ENCODE data around the gene LCLAT1. TPM values are rescaled to one million over a fixed set of nuclear protein-coding genes. Genes with fewer than 3 reads are reported as not detected.
"Not testable (repeated sequence)": the region's sequence is repeated elsewhere in the genome, so short reads cannot be mapped to it uniquely, and the experiment has no call there.

The LCLAT1 gene
- total RNA-seq, 2 donors from 2014 or later = 13.4 to 13.8 TPM

DNA sequence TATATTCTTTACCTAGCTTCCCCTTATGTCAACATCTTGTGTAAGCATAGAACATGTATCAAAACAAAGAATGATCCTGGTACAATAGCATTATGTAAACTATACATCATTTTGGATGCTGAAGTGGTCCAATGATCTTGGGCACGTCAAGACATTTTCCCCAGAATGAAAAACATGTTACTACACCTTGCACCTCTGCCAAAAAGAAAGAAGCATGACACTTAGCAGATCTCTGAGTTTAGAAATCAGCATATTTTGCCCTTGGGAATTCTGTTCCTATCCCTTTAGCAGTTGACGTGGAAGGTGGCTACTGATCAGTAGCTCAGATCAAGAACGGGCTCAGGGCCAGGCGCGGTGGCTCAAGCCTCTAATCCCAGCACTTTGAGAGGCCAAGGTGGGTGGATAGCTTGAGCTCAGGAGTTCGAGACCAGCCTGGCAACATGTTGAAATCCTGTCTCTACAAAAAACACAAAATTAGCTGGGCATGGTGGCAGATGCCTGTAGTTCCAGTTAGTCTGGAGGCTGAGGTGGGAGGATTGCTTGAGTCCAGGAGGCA lies 1.7 kb upstream of the LCLAT1 start:
- no peak for DNase-seq
- intact Hi-C loops (cut with DNase I) = loop anchor here (5.0 to 10.0 kb wide), 3 partner anchors 81 to 211 kb away; partner anchors contain the start of gene LBH (in 1 of the 2)
- ATAC-seq = no peak

DNA sequence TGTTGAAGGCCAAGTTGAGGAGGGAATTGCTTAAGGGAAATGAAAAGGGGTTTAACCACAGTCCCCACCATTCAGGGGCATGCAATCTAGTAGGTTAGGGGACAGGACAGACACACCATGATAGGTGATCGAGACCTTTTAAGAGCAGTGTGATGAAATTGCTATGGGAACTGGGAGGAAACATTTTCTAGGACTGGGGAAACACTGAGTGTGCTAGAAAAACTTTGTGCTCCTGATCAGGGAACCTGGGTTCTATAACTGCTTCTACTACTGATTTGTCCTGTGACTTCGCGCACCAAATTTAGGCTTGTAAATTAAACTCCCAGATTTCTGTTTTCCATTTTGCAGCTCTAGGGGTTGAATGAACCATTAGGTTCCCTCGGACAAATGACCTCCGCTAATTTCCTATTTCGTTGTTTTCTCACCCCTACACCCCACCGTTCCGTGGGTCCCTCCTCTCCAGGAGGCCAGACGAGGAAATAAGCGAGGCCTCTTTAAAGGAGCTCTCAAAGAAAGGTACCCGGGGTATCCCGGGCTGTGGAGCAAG lies 371 bp upstream of the LCLAT1 start:
- intact Hi-C loops (cut with DNase I) = loop anchor here (5.0 to 10.0 kb wide), 3 partner anchors 82 to 212 kb away; partner anchors contain the start of gene LBH (in 1 of the 2)
- DNase-seq (no peak), ATAC-seq (no peak)

DNA sequence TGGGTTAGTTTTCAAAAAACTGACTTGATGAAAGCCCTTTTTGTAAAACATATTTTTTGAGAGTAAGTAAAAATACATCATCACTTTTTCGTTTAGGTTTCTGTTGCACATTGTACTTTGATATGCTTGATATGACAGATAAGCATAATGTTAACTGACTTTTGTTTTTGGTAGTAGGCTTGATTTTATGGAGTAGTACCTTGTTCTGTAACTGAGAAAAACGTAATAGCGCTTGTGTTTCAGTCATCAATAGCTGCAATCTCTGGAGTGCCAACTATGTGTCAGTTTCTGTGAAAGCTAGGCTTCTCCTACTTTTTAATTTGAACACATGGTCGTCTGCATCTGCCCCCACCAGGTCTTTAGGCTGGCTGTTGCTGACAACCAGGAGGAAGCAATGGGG lies 1.3 kb downstream of the LCLAT1 start:
- no peak for DNase-seq
- no peak for ATAC-seq
- intact Hi-C loops (cut with DNase I) = loop anchor here (5.0 to 10.0 kb wide), 3 partner anchors 84 to 214 kb away; partner anchors contain the start of gene LBH (in 1 of the 2)

GRCh38 chr2:30448866-30449265 lies 1.8 kb downstream of the LCLAT1 start:
- no peak for ATAC-seq
- DNase-seq = no peak
- intact Hi-C loops (cut with DNase I) = loop anchor here (5.0 to 10.0 kb wide), 3 partner anchors 84 to 214 kb away; partner anchors contain the start of gene LBH (in 1 of the 2)

- DNase-seq = no peak
- intact Hi-C loops (cut with DNase I) = no loop called here
- no peak for ATAC-seq
Measured at GRCh38 chr2:30450025-30450424, 3.0 kb downstream of the LCLAT1 start.

DNA sequence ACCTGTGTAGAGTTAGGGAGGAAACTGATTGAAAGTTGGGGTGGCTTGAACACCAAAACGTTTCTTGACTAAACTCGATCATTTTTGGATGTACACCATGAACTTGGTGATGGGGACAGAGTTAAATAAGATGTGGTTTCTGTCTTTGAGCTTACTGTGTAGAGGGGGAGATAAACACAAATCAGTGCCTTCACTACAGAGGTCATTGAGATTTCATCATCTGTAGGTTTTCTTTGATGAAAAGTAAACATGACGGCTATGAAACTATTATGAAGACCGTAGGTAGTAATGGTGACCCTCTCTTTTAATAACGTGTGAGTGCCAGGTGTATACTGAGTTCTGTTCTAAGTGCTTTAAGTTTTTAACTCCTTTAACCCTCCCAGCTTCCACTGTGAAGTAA lies 6.5 kb downstream of the LCLAT1 start:
- intact Hi-C loops (cut with DNase I) = no loop called here
- no peak for DNase-seq
- no peak for ATAC-seq

GRCh38 chr2:30454571-30454970 lies 7.5 kb downstream of the LCLAT1 start:
- DNase-seq (no peak), ATAC-seq (no peak)
- intact Hi-C loops (cut with DNase I) = no loop called here

DNA sequence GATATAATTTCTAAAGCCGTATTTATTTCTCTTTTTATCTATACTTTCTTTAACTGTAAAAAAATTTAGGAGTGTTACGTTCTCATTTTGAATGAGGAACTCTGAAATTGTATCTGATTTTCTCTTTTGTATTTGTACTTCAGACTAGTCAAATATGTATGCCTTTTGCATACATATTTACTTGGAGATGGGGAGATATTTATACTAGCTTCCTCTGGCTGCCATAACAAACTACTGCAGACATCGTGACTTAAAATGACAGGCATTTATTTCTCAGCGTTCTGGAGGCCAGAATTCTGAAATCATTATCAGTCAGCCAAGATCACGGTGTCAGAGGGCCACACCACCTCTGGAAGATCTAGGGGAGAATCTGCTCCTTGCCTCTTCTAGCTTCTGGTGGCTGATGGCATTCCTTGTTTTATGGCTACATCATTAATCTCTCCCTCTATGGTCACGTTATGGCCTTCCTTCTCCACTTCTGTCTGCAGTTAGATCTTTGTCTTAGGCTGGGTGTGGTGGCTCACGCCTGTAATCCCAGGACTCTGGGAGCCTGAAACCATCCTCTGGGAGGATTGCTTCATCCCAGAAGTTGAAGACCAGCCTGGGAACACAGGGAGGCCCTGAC lies 8.2 kb downstream of the LCLAT1 start:
- intact Hi-C loops (cut with DNase I) = no loop called here
- ATAC-seq = no peak
- no peak for DNase-seq

DNA sequence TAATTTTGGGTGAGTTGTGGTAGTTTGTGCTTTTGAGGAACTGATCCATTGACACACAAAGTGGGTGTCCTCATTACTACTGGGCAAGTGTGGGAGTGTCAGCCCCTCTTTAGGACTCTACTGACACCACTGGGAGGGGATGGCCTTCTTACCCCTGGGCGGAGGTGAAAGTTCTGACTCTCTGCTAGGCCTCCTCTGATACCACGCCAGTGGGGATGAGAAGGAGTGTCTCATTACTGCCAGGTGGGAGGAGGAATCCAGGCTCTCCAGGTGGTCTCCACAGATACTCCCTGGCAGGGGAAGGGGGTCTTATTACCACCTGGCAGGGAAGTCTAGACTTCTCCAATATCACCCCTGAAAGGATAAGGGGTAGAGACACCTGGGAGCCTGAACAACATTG lies 9.1 kb downstream of the LCLAT1 start:
- ATAC-seq (no peak), DNase-seq (no peak)
- intact Hi-C loops (cut with DNase I) = no loop called here

GRCh38 chr2:30456579-30456978 lies 9.5 kb downstream of the LCLAT1 start:
- DNase-seq (no peak), ATAC-seq (no peak)
- intact Hi-C loops (cut with DNase I) = no loop called here

- intact Hi-C loops (cut with DNase I) = no loop called here
- DNase-seq (no peak), ATAC-seq (no peak)
Measured at GRCh38 chr2:30457296-30457695, 10.2 kb downstream of the LCLAT1 start.

GRCh38 chr2:30459140-30459539 lies 12.1 kb downstream of the LCLAT1 start:
- intact Hi-C loops (cut with DNase I) = no loop called here
- DNase-seq (no peak), ATAC-seq (no peak)

DNA sequence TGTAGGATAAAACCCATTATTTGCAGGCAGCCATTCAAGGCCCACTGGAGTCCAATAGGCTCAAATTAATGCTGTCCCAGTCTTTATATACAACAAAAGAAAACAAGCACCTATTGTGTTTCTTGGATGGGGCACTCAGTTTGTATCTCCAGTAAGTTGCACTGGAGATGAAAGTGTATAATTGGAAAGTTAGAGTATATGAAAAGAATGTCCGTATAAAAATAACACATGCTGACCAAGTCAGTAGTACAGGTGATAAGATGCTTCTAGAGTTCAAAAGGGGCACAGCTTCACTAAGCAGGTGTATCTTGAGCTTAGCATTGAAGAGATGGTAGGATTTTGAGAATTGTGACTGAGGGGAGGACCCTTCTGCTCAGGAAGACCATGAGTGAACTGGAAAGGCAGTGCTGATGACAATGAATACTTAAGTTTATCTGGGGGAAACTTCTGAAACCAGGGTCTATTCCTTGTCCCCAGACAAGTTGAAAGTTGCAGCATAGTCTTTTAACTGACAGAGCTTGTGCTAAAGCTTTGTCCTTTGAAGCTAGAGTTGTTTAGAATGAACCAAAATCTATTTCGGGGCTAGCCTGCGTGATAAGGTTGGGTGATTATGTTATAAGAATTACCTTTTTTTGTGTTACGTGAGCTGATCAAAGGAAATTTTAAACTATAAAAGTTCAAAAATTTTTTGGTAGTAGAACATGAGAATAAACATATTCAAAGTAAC lies 15.2 kb downstream of the LCLAT1 start:
- ATAC-seq = no peak
- intact Hi-C loops (cut with DNase I) = no loop called here
- no peak for DNase-seq

- DNase-seq (no peak), ATAC-seq (no peak)
- intact Hi-C loops (cut with DNase I) = no loop called here
Measured at GRCh38 chr2:30463535-30463934, 16.5 kb downstream of the LCLAT1 start.

DNA sequence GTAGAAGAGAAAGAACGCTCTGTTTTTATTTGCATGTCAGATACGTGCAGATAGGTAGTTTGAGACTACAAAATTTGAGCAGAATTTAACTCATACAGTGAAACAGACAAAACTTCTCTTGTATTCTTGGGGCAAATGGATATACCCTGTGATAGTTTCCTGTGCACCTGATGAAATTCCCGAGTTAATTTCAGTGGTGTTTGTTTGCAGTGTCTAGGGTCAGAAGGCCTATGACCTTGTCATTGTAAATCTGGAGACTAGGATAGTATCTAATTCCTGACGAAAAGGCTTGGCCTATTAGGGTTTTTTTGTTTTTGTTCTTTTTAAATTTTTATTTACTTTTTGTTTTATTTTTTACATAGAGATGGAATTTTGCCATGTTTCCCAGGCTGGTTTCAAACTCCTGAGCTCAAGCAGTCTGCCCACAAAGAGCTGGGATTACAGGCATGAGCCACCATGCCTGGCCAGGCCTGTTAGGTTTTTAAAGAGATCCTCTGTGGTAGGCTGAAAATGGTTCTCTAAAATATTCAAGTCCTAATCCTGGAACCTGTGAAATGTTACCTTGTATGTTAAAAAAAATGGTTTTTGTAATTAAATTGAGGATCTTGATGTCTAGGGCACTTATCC lies 17.6 kb downstream of the LCLAT1 start:
- intact Hi-C loops (cut with DNase I) = no loop called here
- DNase-seq (no peak), ATAC-seq (no peak)

GRCh38 chr2:30465171-30465545 lies 18.1 kb downstream of the LCLAT1 start:
- intact Hi-C loops (cut with DNase I) = no loop called here
- no peak for ATAC-seq
- DNase-seq = no peak

DNA sequence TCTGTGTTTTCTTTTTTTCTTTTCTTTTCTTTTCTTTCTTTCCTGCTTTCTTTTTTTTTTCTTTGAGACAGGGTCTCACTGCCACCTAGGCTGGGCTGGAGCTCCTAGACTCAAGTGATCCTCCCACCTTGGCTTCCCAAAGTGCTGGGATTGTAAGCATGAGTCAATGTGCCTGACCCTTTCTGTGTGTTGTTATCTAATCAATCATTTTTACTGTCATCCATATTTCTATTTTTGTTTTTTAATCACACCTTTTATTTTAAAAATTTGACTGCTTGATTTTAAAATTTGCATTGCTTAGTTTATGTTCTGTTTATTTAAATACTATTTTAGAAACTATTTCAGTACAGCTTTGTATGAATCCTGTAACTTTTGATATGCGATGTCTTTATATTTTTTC lies 19.2 kb downstream of the LCLAT1 start:
- ATAC-seq (no peak), DNase-seq (no peak)
- intact Hi-C loops (cut with DNase I) = no loop called here

- ATAC-seq; DNase-seq; intact Hi-C loops (cut with DNase I): not testable (repeated sequence)
Measured at GRCh38 chr2:30467062-30467826, 20.2 kb downstream of the LCLAT1 start.

DNA sequence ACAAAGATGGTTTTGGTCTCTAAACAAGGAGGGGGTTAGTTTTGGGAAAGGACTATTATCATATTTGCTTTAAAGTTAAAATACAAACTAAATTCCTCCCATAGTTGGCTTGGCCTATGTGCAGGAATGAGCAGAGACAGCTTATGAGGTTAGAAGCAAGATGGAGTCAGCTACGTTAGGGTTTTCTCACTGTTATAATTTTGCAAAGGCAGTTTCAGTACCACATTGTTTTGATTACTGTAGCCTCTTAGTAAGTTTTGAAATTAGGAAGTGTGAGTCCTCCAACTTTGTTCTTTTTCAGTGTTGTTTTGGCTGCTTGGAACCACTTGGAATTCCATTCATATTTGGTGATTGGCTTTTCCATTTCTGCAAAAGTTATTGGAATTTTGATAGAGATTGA lies 23.4 kb downstream of the LCLAT1 start:
- ATAC-seq (no peak), DNase-seq (no peak)
- intact Hi-C loops (cut with DNase I) = no loop called here

Measured in left cardiac atrium (tissue), 4 donors.